GM18907 (cell line): Measurements from ENCODE around the gene PSMB7.
"Not testable (repeated sequence)": the region's sequence is repeated elsewhere in the genome, so short reads cannot be mapped to it uniquely, and the experiment has no call there.

Source experiments
- ATAC-seq: cut with Tn5 transposase; IDR thresholded peaks from one replicate; pipeline ENCODE4 v1.9.1; 2021; ENCODE audit warnings: mild to moderate bottlenecking, moderate library complexity; ENCODE audit not compliant: unreplicated experiment

PSMB7 gene

GRCh38 chr9:124443625-124444024, 28.4 kb upstream of the PSMB7 start:
- no peak for ATAC-seq

- no peak for ATAC-seq
These were observed 27.6 kb upstream of the PSMB7 start for GRCh38 chr9:124442826-124443225.

GRCh38 chr9:124442379-124442778, 27.1 kb upstream of the PSMB7 start:
- ATAC-seq = no peak

- ATAC-seq = no peak
These were observed 26.0 kb upstream of the PSMB7 start for GRCh38 chr9:124441291-124441690.

GRCh38 chr9:124440786-124441185, 25.5 kb upstream of the PSMB7 start:
- no peak for ATAC-seq

GRCh38 chr9:124439686-124440243, 24.5 kb upstream of the PSMB7 start:
- no peak for ATAC-seq

- no peak for ATAC-seq
These were observed 23.8 kb upstream of the PSMB7 start for GRCh38 chr9:124439086-124439485.

GRCh38 chr9:124438091-124438490, 22.8 kb upstream of the PSMB7 start:
- ATAC-seq = no peak

- no peak for ATAC-seq
These were observed 21.8 kb upstream of the PSMB7 start for GRCh38 chr9:124437086-124437485.

GRCh38 chr9:124436320-124436719, 21.1 kb upstream of the PSMB7 start:
- no peak for ATAC-seq

- no peak for ATAC-seq
These were observed 14.3 kb upstream of the PSMB7 start for GRCh38 chr9:124429530-124429867.

- no peak for ATAC-seq
These were observed 13.7 kb upstream of the PSMB7 start for GRCh38 chr9:124428751-124429529.

- ATAC-seq = no peak
These were observed 12.0 kb upstream of the PSMB7 start for GRCh38 chr9:124427281-124427680.

GRCh38 chr9:124426361-124426760, 11.1 kb upstream of the PSMB7 start:
- no peak for ATAC-seq

- not testable (repeated sequence) for ATAC-seq
These were observed 10.5 kb upstream of the PSMB7 start for GRCh38 chr9:124425733-124426132.

- ATAC-seq = no peak
These were observed 8.3 kb upstream of the PSMB7 start for GRCh38 chr9:124423591-124423990.

- no peak for ATAC-seq
These were observed 7.9 kb upstream of the PSMB7 start for GRCh38 chr9:124423155-124423554.

- ATAC-seq = no peak
These were observed 5.8 kb upstream of the PSMB7 start for GRCh38 chr9:124420991-124421543.

GRCh38 chr9:124419832-124420489, 4.7 kb upstream of the PSMB7 start:
- no peak for ATAC-seq

GRCh38 chr9:124415852-124416484, 726 bp upstream of the PSMB7 start:
- ATAC-seq = no peak

GRCh38 chr9:124414612-124415011, 630 bp downstream of the PSMB7 start:
- ATAC-seq = no peak

- no peak for ATAC-seq
These were observed 3.0 kb downstream of the PSMB7 start for GRCh38 chr9:124412228-124412575.
